GM12878 (cell line): ENCODE measurements around the gene CYP2A6. TPM values are rescaled to one million over a fixed set of nuclear protein-coding genes. Genes with fewer than 3 reads are reported as not detected.

Experiments
- CBFB ChIP-seq: IDR thresholded peaks from 2 replicates; pipeline ENCODE4 v1.6.1; 2016; ENCODE audit warnings: antibody characterized with exemption, low read depth
- FOS ChIP-seq: IDR thresholded peaks from 3 replicates; pipeline ENCODE4 v1.6.1; 2011; ENCODE audit warnings: borderline replicate concordance; ENCODE audit not compliant: insufficient read length; ENCODE audit errors: extremely low read depth
- GATAD2B ChIP-seq: fragments of 450-650 bp; conservative IDR thresholded peaks from 2 replicates; pipeline ENCODE4 v1.6.1; 2017; ENCODE audit warnings: low read depth, mild to moderate bottlenecking, moderate library complexity
- MTA2 ChIP-seq: fragments of 450-650 bp; IDR thresholded peaks from 2 replicates; pipeline ENCODE4 v1.6.1; 2016; ENCODE audit warnings: low read depth, mild to moderate bottlenecking, moderate library complexity
- NFYA ChIP-seq: IDR thresholded peaks from 2 replicates; pipeline ENCODE4 v1.6.1; 2011; ENCODE audit warnings: low read depth, mild to moderate bottlenecking, low read length, improper control_type of control experiment, borderline replicate concordance
- NRF1 ChIP-seq: conservative IDR thresholded peaks from 2 replicates; pipeline ENCODE4 v1.6.1; 2011; ENCODE audit warnings: mild to moderate bottlenecking, low read depth, low read length, improper control_type of control experiment
- POLR2AphosphoS2 ChIP-seq: IDR thresholded peaks from 2 replicates; pipeline ENCODE4 v1.6.1; 2011; ENCODE audit warnings: low read depth, mild to moderate bottlenecking, low read length, improper control_type of control experiment, moderate library complexity
- RELA ChIP-seq: fragments of 450-650 bp; IDR thresholded peaks from 2 replicates; pipeline ENCODE4 v1.8.0; 2014; ENCODE audit warnings: borderline replicate concordance; ENCODE audit not compliant: partially characterized antibody
- SIN3A ChIP-seq: IDR thresholded peaks from 2 replicates; pipeline ENCODE4 v1.6.1; 2012; ENCODE audit warnings: low read depth, low read length, improper control_type of control experiment
- SMC3 ChIP-seq: IDR thresholded peaks from 2 replicates; pipeline ENCODE4 v1.6.1; 2011; ENCODE audit warnings: low read length, improper control_type of control experiment, borderline replicate concordance
- STAT3 ChIP-seq: IDR thresholded peaks from 2 replicates; pipeline ENCODE4 v1.6.1; 2011; ENCODE audit warnings: low read depth, low read length, improper control_type of control experiment
- SUPT20H ChIP-seq: IDR thresholded peaks from 2 replicates; pipeline ENCODE4 v1.6.1; 2011; ENCODE audit warnings: low read depth, mild to moderate bottlenecking, low read length, moderate library complexity, borderline replicate concordance; ENCODE audit not compliant: control insufficient read depth
- TCF12 ChIP-seq: IDR thresholded peaks from 2 replicates; pipeline ENCODE4 v1.6.1; 2011; ENCODE audit warnings: low read depth, mild to moderate bottlenecking, low read length
- YY1 ChIP-seq: IDR thresholded peaks from 2 replicates; pipeline ENCODE4 v1.6.1; 2011; ENCODE audit warnings: low read depth, mild to moderate bottlenecking, low read length
- ZNF384 ChIP-seq: IDR thresholded peaks from 2 replicates; pipeline ENCODE4 v1.6.1; 2012; ENCODE audit warnings: low read depth, mild to moderate bottlenecking, low read length, improper control_type of control experiment, borderline replicate concordance
- ZSCAN29 ChIP-seq: fragments of 450-650 bp; IDR thresholded peaks from 2 replicates; pipeline ENCODE4 v1.6.1; 2017; ENCODE audit warnings: mild to moderate bottlenecking, moderate library complexity
- polyA plus RNA-seq, 11 experiments: library from polyadenylated mRNA; depleted of rRNA in 4 of 11; unstranded in 6 of 11; stranded (reverse) in 5 of 11; fragments of >200 nt; fragmentation: Nextera tagmentation in 4 of 11; fragmentation: Illumina TruSeq in 1 of 11; extraction: Ambion mirVana in 4 of 11; extraction: Trizol in 1 of 11; gene quantifications; 1 replicate in 1 of 11; 2 replicates in 10 of 11; pipeline versions ENCODE4 v1.2.1 to v1.2.3, GENCODE V29; 2011 to 2016; ENCODE audit warnings: inconsistent platforms in 2 of 11, missing spikeins in 2 of 11, low read depth in 1 of 11
- total RNA-seq, 4 experiments: library from RNA; depleted of rRNA in 3 of 4; stranded (reverse); fragments of >200 nt in 3 of 4; fragmentation: Illumina TruSeq in 1 of 4; extraction: Trizol in 1 of 4; gene quantifications; 2 replicates each; pipeline versions ENCODE4 v1.2.1 to v1.2.3, GENCODE V29; 2013 to 2021
- TF ChIP-seq, protein P1 (sequence below): fragments of 450-650 bp; IDR thresholded peaks from 2 replicates; pipeline ENCODE4 v1.6.1; 2017; ENCODE audit warnings: borderline replicate concordance
- TF ChIP-seq, protein P2 (sequence below): fragments of 450-650 bp; formaldehyde crosslinking; IDR thresholded peaks from 2 replicates; pipeline ENCODE4 v1.5.0; 2022; ENCODE audit warnings: mild to moderate bottlenecking, missing genetic modification characterization
- TF ChIP-seq, protein P3 (sequence below), 3 experiments: IDR thresholded peaks in 2 of 3; conservative IDR thresholded peaks in 1 of 3; 2 replicates each; pipeline ENCODE4 v1.5.1; 2011; ENCODE audit warnings: low read depth in 3 of 3, low read length in 3 of 3, mild to moderate bottlenecking in 3 of 3, control low read depth in 2 of 3, moderate library complexity in 2 of 3, inconsistent platforms in 1 of 3, mixed read lengths in 1 of 3; ENCODE audit not compliant: control insufficient read depth in 2 of 3, insufficient read depth in 1 of 3; ENCODE audit errors: extremely low read depth in 1 of 3
- TF ChIP-seq, protein P4 (sequence below): fragments of 450-650 bp; IDR thresholded peaks from 2 replicates; pipeline ENCODE4 v1.6.1; 2018; ENCODE audit warnings: mild to moderate bottlenecking, low read depth, moderate library complexity; ENCODE audit not compliant: partially characterized antibody

The CYP2A6 gene
- total and polyA plus RNA-seq, 10 of the 15 experiments (the other 5 are each of a cell fraction or from before 2014, with no cell fraction given), result 0.97 TPM; not detected in 9

DNA sequence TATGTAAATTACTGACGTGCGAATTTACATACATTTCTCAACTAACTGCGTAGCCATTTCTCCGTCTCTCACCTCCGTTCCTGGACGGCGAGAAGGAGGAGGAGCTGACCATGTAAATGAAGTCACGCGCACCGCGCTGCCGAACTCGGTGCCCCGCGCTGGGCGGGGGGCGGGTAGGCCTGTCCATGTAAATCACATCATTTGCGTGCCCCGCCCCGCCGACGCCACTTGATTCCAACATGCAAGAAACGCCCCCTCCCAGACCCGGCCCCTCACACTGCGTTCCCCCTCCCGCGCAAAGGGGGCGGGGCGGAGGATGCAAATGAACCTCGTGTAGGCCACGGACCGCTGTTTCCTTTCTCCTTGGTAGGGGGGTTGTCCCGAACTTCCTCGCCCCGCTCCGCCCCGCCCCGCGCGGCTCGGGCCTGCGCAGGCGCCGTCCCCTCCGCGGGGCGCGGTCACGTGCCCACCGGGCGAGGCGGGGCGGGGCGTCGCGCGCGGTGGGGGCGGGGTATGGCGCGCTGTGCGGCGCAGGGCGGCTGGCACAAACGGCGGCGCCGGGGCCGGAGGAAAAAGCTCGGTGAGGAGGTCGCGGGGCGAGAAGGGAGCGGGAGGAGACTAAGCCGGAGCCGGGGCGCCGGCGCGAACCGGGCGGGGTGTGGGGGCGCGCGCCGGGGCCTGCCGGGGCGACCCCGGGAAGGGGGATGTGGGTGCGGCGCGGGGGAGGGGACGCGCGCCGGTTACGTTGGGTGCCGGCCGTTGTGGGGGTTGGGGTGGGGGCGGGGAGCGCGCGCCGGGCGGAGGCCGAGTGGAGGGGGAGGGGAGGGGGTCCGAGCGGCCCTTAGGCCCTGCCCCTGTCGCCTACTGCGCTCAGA is 51.3 kb downstream of the CYP2A6 start, which contains the start of gene EGLN2 (continued):
- TF ChIP-seq, protein P1, sequence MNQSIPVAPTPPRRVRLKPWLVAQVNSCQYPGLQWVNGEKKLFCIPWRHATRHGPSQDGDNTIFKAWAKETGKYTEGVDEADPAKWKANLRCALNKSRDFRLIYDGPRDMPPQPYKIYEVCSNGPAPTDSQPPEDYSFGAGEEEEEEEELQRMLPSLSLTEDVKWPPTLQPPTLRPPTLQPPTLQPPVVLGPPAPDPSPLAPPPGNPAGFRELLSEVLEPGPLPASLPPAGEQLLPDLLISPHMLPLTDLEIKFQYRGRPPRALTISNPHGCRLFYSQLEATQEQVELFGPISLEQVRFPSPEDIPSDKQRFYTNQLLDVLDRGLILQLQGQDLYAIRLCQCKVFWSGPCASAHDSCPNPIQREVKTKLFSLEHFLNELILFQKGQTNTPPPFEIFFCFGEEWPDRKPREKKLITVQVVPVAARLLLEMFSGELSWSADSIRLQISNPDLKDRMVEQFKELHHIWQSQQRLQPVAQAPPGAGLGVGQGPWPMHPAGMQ, result no peak
- TF ChIP-seq SUPT20H (no peak), GATAD2B (no peak), YY1 (peak; percentile 75), FOS (no peak), ZNF384 (no peak), ZSCAN29 (no peak), SIN3A (no peak; the same call in 1 of the 2 replicates), RELA (no peak), TCF12 (no peak), NRF1 (peak; percentile 61), MTA2 (no peak), POLR2AphosphoS2 (0 out of 2 replicates have a peak, but pooled peaks have one; percentile 64), CBFB (no peak), SMC3 (no peak), NFYA (no peak), STAT3 (no peak)
- TF ChIP-seq, protein P2, sequence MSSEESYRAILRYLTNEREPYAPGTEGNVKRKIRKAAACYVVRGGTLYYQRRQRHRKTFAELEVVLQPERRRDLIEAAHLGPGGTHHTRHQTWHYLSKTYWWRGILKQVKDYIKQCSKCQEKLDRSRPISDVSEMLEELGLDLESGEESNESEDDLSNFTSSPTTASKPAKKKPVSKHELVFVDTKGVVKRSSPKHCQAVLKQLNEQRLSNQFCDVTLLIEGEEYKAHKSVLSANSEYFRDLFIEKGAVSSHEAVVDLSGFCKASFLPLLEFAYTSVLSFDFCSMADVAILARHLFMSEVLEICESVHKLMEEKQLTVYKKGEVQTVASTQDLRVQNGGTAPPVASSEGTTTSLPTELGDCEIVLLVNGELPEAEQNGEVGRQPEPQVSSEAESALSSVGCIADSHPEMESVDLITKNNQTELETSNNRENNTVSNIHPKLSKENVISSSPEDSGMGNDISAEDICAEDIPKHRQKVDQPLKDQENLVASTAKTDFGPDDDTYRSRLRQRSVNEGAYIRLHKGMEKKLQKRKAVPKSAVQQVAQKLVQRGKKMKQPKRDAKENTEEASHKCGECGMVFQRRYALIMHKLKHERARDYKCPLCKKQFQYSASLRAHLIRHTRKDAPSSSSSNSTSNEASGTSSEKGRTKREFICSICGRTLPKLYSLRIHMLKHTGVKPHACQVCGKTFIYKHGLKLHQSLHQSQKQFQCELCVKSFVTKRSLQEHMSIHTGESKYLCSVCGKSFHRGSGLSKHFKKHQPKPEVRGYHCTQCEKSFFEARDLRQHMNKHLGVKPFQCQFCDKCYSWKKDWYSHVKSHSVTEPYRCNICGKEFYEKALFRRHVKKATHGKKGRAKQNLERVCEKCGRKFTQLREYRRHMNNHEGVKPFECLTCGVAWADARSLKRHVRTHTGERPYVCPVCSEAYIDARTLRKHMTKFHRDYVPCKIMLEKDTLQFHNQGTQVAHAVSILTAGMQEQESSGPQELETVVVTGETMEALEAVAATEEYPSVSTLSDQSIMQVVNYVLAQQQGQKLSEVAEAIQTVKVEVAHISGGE (CRISPR knock-in tag), result no peak
- TF ChIP-seq, protein P3, sequence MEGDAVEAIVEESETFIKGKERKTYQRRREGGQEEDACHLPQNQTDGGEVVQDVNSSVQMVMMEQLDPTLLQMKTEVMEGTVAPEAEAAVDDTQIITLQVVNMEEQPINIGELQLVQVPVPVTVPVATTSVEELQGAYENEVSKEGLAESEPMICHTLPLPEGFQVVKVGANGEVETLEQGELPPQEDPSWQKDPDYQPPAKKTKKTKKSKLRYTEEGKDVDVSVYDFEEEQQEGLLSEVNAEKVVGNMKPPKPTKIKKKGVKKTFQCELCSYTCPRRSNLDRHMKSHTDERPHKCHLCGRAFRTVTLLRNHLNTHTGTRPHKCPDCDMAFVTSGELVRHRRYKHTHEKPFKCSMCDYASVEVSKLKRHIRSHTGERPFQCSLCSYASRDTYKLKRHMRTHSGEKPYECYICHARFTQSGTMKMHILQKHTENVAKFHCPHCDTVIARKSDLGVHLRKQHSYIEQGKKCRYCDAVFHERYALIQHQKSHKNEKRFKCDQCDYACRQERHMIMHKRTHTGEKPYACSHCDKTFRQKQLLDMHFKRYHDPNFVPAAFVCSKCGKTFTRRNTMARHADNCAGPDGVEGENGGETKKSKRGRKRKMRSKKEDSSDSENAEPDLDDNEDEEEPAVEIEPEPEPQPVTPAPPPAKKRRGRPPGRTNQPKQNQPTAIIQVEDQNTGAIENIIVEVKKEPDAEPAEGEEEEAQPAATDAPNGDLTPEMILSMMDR (IDR thresholded peaks at IDR 0.05 in 2 of 3, conservative IDR thresholded peaks at IDR 0.05 in 1 of 3; ENCODE audit: control insufficient read depth in 2 of 3, extremely low read depth in 1 of 3, insufficient read depth in 1 of 3, low read depth in 3 of 3, low read length in 3 of 3), result no peak
- TF ChIP-seq, protein P4, sequence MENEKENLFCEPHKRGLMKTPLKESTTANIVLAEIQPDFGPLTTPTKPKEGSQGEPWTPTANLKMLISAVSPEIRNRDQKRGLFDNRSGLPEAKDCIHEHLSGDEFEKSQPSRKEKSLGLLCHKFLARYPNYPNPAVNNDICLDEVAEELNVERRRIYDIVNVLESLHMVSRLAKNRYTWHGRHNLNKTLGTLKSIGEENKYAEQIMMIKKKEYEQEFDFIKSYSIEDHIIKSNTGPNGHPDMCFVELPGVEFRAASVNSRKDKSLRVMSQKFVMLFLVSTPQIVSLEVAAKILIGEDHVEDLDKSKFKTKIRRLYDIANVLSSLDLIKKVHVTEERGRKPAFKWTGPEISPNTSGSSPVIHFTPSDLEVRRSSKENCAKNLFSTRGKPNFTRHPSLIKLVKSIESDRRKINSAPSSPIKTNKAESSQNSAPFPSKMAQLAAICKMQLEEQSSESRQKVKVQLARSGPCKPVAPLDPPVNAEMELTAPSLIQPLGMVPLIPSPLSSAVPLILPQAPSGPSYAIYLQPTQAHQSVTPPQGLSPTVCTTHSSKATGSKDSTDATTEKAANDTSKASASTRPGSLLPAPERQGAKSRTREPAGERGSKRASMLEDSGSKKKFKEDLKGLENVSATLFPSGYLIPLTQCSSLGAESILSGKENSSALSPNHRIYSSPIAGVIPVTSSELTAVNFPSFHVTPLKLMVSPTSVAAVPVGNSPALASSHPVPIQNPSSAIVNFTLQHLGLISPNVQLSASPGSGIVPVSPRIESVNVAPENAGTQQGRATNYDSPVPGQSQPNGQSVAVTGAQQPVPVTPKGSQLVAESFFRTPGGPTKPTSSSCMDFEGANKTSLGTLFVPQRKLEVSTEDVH, result no peak
